ENCODE data around the gene GRIN3A. TPM values are rescaled to one million over a fixed set of nuclear protein-coding genes. Genes with fewer than 3 reads are reported as not detected.
"Not testable (repeated sequence)": the region's sequence is repeated elsewhere in the genome, so short reads cannot be mapped to it uniquely, and the experiment has no call there.

GRIN3A gene
- total RNA-seq, 4 donors from 2014 or later, result 0.39 TPM; not detected in 3

DNA sequence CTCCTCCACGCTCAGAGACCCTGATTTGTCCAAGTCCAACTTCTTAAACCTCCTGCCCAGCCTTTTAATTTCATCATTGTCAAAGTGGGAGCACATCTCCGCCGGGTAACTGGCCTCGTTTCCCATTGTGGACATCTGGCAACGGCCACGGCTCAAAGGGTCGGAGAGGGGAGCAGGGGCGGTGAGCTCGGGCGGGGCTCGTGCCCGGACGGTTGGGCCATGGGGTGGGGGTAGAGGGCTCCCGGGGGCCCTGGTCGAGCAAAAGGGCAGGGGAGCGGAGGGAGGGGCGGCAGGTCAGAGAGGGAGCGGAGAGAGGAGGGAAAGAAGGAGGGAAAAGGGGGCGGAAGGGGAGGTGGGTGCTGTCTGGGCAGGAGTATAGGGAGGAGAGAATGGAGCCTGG is 143.7 kb downstream of the GRIN3A start, which contains the start of gene PPP3R2:
Gene PPP3R2 (minus strand): TSS at position 174 of the 400 bp plus-strand sequence. CDS start 48 bp downstream, at position 126.
- Histone ChIP-seq H3K4me1 (no peaks in the 10 kb centered on the region), H3K36me3 (no peaks in the 10 kb centered on the region), H3K27ac (no peak within 1 kb of the TSS), H3K27me3 (no peaks in the 10 kb centered on the region), H3K9me3 (no peaks in the 10 kb centered on the region), H3K4me3 (no peak within 1 kb of the TSS)
- TF ChIP-seq, protein P1, sequence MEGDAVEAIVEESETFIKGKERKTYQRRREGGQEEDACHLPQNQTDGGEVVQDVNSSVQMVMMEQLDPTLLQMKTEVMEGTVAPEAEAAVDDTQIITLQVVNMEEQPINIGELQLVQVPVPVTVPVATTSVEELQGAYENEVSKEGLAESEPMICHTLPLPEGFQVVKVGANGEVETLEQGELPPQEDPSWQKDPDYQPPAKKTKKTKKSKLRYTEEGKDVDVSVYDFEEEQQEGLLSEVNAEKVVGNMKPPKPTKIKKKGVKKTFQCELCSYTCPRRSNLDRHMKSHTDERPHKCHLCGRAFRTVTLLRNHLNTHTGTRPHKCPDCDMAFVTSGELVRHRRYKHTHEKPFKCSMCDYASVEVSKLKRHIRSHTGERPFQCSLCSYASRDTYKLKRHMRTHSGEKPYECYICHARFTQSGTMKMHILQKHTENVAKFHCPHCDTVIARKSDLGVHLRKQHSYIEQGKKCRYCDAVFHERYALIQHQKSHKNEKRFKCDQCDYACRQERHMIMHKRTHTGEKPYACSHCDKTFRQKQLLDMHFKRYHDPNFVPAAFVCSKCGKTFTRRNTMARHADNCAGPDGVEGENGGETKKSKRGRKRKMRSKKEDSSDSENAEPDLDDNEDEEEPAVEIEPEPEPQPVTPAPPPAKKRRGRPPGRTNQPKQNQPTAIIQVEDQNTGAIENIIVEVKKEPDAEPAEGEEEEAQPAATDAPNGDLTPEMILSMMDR (IDR thresholded peaks at IDR 0.05), result no peak
- no peak for DNase-seq (ENCODE audit: low spot score in 2 of 2)
- WGBS, 2 donors, result 92% methylated on average over 19 of the region's 19 CpGs

DNA sequence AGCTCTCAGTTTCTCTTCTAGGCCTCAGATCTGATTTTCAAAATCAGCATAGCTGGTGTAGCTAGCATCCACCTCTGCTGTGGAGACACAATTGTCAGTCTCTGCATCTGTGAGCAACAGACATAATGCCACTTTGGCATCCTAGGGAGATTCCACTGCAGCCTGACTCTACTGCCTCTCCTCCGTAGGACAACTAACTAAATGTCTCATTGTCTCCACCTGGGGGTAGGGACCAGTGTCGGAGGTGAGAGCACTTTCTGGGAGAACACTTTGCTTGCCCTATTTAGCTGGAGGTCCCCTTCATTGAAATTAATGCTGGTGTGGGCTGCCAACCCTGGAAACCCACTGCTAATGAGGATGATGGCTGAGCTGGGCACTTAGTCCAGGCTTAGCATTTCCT is 145.1 kb downstream of the GRIN3A start:
- Histone ChIP-seq H3K27ac (no peak overlapping the region), H3K4me3 (no peak overlapping the region), H3K9me3 (no peaks in the 10 kb centered on the region), H3K36me3 (no peaks in the 10 kb centered on the region), H3K4me1 (no peaks in the 10 kb centered on the region), H3K27me3 (no peaks in the 10 kb centered on the region)
- 72 to 74% methylated on average over 2 of the region's 2 CpGs for WGBS, 2 donors
- DNase-seq (ENCODE audit: low spot score in 2 of 2), result no peak
- TF ChIP-seq, protein P1 (IDR thresholded peaks at IDR 0.05), result no peak
- TF ChIP-seq POLR2A (IDR thresholded peaks at IDR 0.05), result no peak
- no peak for TF ChIP-seq EP300 (IDR thresholded peaks at IDR 0.05)

DNA sequence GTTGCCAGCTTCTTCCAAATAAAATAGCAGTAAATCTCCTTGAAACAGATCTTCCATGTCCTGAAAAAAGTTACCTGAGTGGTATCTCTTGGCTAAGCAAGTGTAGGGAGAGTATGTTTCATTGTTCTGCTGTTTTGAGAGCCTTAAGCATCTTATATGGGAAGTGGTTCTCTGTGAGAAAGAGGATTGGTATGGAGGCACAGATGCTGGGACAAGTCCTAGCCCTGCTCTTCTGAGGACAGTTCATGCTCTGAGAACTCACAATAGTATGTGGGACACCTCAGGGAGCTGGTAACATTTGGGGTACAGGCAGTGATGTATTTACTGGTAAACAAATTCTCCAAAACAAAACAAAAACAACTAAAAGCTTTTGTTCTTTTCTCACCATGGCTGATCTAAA is 145.7 kb downstream of the GRIN3A start:
- TF ChIP-seq POLR2A (IDR thresholded peaks at IDR 0.05), result no peak
- TF ChIP-seq EP300 (IDR thresholded peaks at IDR 0.05), result no peak
- TF ChIP-seq, protein P1 (IDR thresholded peaks at IDR 0.05), result no peak
- Histone ChIP-seq H3K4me3 (no peak overlapping the region), H3K9me3 (no peaks in the 10 kb centered on the region), H3K36me3 (no peaks in the 10 kb centered on the region), H3K27ac (no peak overlapping the region), H3K27me3 (no peaks in the 10 kb centered on the region), H3K4me1 (no peaks in the 10 kb centered on the region)
- no peak for DNase-seq (ENCODE audit: low spot score in 2 of 2)

DNA sequence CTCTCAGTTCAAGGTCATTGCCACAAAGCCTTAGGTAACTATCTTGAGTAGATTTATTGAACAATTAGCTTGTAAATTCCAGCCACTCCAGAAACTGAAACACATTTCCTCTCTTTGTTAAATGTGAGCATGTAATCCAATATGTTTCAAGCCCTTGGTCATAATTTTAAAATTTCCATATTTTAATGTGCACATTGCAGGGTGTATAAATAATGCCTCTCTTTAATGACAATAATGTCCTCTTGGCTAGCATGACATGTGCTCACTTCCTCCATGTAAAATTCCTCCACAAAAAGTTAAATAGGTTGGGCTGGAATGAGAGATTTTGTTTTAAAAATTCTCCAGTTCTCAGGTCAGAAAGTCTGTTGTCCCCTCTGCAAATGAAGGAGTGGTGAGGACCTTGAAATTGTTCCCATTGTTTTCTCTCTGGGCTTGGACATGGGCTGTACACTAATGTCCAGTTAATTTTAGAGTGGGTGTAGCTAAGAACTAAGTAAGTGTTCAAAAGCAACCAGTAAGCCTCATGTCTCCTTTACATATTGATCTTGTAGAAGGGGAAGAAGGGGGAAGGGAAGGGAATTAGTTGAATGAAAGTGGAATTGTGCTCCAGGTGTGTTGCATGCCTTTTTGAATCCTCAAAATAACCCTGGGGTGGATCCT is 146.5 kb downstream of the GRIN3A start:
- Histone ChIP-seq H3K4me3 (no peak overlapping the region), H3K36me3 (no peaks in the 10 kb centered on the region), H3K9me3 (no peaks in the 10 kb centered on the region), H3K27ac (no peak overlapping the region), H3K4me1 (no peaks in the 10 kb centered on the region), H3K27me3 (no peaks in the 10 kb centered on the region)
- TF ChIP-seq POLR2A (IDR thresholded peaks at IDR 0.05), result no peak
- no peak for TF ChIP-seq EP300 (IDR thresholded peaks at IDR 0.05)
- TF ChIP-seq, protein P1 (IDR thresholded peaks at IDR 0.05), result no peak
- no peak for DNase-seq (ENCODE audit: low spot score in 2 of 2)

DNA sequence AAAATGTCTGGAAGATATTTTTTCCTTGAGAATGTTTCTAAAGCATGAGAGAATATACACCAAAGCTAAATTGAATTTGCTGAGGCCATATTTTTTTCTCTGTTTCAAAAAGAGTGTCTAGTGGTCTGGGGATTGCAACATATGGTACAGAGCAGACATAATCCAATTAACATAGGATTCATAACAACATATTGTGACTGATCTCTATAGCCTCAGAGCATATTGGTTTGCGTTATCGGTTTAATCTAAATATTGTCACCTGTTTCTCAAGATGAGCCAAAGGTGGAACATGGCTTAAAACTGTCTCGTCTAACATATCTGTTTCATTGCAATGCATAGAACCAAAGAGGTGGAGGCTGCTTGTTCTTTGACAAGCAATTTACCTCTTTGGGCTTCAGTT is 147.5 kb downstream of the GRIN3A start:
- Histone ChIP-seq H3K27ac (no peak overlapping the region), H3K36me3 (no peaks in the 10 kb centered on the region), H3K4me3 (no peak overlapping the region), H3K9me3 (no peaks in the 10 kb centered on the region), H3K27me3 (no peaks in the 10 kb centered on the region), H3K4me1 (no peaks in the 10 kb centered on the region)
- DNase-seq (ENCODE audit: low spot score in 2 of 2), result no peak
- WGBS, 2 donors, result 90 to 99% methylated on average over 3 of the region's 3 CpGs
- TF ChIP-seq EP300 (IDR thresholded peaks at IDR 0.05) (no peak), POLR2A (IDR thresholded peaks at IDR 0.05) (no peak)
- TF ChIP-seq, protein P1 (IDR thresholded peaks at IDR 0.05), result no peak

DNA sequence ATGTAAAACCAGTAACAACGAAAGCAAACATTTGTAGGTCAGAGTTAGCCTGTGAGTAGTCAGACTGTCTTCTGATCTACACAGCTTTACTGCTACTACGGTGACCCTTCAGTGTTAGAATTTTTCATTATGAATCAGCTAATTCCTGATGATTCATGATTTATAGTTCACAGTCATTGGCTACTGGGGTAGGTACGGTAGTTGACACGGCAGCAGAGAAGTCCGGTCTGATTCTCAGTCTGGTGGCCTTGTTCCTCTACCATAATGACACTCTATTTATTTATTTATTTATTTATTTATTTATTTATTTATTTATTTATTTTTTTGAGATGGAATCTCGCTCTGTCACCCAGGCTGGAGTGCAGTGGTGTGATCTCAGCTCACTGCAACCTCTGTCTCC is 148.4 kb downstream of the GRIN3A start:
- H3K9me3 ChIP-seq; DNase-seq (ENCODE audit: low spot score in 2 of 2); H3K27me3 ChIP-seq; H3K36me3 ChIP-seq; H3K27ac ChIP-seq; H3K4me3 ChIP-seq; H3K4me1 ChIP-seq: not testable (repeated sequence)
- 84 to 90% methylated on average over 6 of the region's 6 CpGs for WGBS, 2 donors
